CD4-positive, alpha-beta T cell (primary cell): ENCODE results near the gene SLC19A3. TPM values are rescaled to one million over a fixed set of nuclear protein-coding genes. Genes with fewer than 3 reads are reported as not detected.

Experiments used
- ATAC-seq: fragments of 200-7000 bp; cut with Tn5 transposase; one replicate; pipeline ENCODE4 v1.10.0; 2022; ENCODE audit warnings: mild to moderate bottlenecking; ENCODE audit not compliant: poor library complexity
- CTCF ChIA-PET: fragments of 350-600 bp; sonication (Branson Sonifier 250); formaldehyde crosslinking; loops from one replicate; lab custom pipeline; 2021; ENCODE audit warnings: antibody characterized with exemption, inconsistent platforms; lab: Charles Lee
- POLR2A ChIA-PET: fragments of 350-600 bp; sonication (Branson Sonifier 250); formaldehyde crosslinking; loops from one replicate; lab custom pipeline; 2021; ENCODE audit warnings: antibody characterized with exemption, inconsistent platforms; lab: Charles Lee
- DNase-seq, 14 experiments: peaks; one replicate each; pipeline ENCODE4 v3.0.0-alpha.2; 2013 to 2020; ENCODE audit warnings: mixed read lengths in 2 of 14
- H3K27ac ChIP-seq, 2 donors: one replicate each; pipeline versions ENCODE4 v1.5.1 to v1.7.0; 2013; ENCODE audit warnings: low read length in 2 of 2, low read depth in 1 of 2, mild to moderate bottlenecking in 1 of 2
- H3K27me3 ChIP-seq, 2 experiments: 1 replicate in 1 of 2; 2 replicates in 1 of 2; pipeline versions ENCODE4 v1.6.1 to v1.7.0; 2013; ENCODE audit warnings: low read length in 2 of 2, control low read depth in 1 of 2, mild to moderate bottlenecking in 1 of 2, moderate library complexity in 1 of 2; ENCODE audit not compliant: insufficient read depth in 2 of 2, control insufficient read depth in 1 of 2
- H3K36me3 ChIP-seq: one replicate; pipeline ENCODE4 v1.6.1; 2013; ENCODE audit warnings: low read length, control low read depth; ENCODE audit not compliant: insufficient read depth
- H3K4me1 ChIP-seq: one replicate; pipeline ENCODE4 v1.6.1; 2013; ENCODE audit warnings: low read length, control low read depth; ENCODE audit not compliant: insufficient read depth
- H3K4me3 ChIP-seq: one replicate; pipeline ENCODE4 v1.5.1; 2013; ENCODE audit warnings: mild to moderate bottlenecking, low read length, moderate library complexity
- H3K9me3 ChIP-seq, 2 experiments: 1 replicate in 1 of 2; 2 replicates in 1 of 2; pipeline versions ENCODE4 v1.6.1 to v1.7.0; 2013; ENCODE audit warnings: low read length in 2 of 2, mild to moderate bottlenecking in 2 of 2, control low read depth in 1 of 2, moderate library complexity in 1 of 2; ENCODE audit not compliant: control insufficient read depth in 1 of 2, insufficient read depth in 1 of 2
- H3K27ac Mint-ChIP-seq: one replicate; pipeline ENCODE4 v1.8.0; 2020; ENCODE audit warnings: mixed read lengths
- H3K27me3 Mint-ChIP-seq: one replicate; pipeline ENCODE4 v1.8.0; 2021; ENCODE audit warnings: mixed read lengths
- H3K36me3 Mint-ChIP-seq: one replicate; pipeline ENCODE4 v1.8.0; 2021; ENCODE audit warnings: low read depth, mixed read lengths
- H3K4me1 Mint-ChIP-seq: one replicate; pipeline ENCODE4 v1.8.0; 2021; ENCODE audit warnings: low read depth, mixed read lengths
- H3K4me3 Mint-ChIP-seq: one replicate; pipeline ENCODE4 v1.8.0; 2020; ENCODE audit warnings: mild to moderate bottlenecking, mixed read lengths
- H3K9me3 Mint-ChIP-seq: one replicate; pipeline ENCODE4 v1.8.0; 2020; ENCODE audit warnings: mixed read lengths
- intact Hi-C, 2 experiments: fragments of 100-400 bp; cut with DNase I in 1 of 2; cut with micrococcal nuclease in 1 of 2; formaldehyde crosslinking; loops; one replicate each; pipeline versions ENCODE4 v1.15.1 to v1.9.0; 2023 to 2025; cut with DNase I, micrococcal nuclease
- total RNA-seq, 174 experiments: library from RNA in 2 of 174; stranded (reverse) in 2 of 174; gene quantifications; one replicate each; pipeline ENCODE4 v1.2.3 and lab custom pipeline; 2021 to 2026
- TF ChIP-seq, protein P1 (sequence below): fragments of 200-600 bp; IDR thresholded peaks from one replicate; pipeline ENCODE4 v1.8.0; 2022; ENCODE audit warnings: antibody characterized with exemption, mild to moderate bottlenecking

The SLC19A3 gene
- total RNA-seq, 2 experiments from 2014 or later: not detected

- H3K36me3 Mint-ChIP-seq: no peaks in the 10 kb centered on the region
- Histone ChIP-seq H3K4me1 (peaks cover 6% of the 10 kb centered on the region), H3K27me3 (peaks cover 12 to 17% of the 10 kb centered on the region in 2 experiments), H3K27ac (no peak overlapping the region), H3K4me3 (no peak overlapping the region), H3K9me3 (no peaks in the 10 kb centered on the region), H3K36me3 (no peaks in the 10 kb centered on the region)
- peaks cover 39% of the 10 kb centered on the region for H3K27me3 Mint-ChIP-seq
- ChIA-PET CTCF (no interaction called here), POLR2A (no interaction called here)
- no peak overlapping the region for H3K27ac Mint-ChIP-seq
- H3K4me1 Mint-ChIP-seq: no peaks in the 10 kb centered on the region
- intact Hi-C loops: no loop called here
- no peak for DNase-seq
- no peak for ATAC-seq
- TF ChIP-seq, protein P1, sequence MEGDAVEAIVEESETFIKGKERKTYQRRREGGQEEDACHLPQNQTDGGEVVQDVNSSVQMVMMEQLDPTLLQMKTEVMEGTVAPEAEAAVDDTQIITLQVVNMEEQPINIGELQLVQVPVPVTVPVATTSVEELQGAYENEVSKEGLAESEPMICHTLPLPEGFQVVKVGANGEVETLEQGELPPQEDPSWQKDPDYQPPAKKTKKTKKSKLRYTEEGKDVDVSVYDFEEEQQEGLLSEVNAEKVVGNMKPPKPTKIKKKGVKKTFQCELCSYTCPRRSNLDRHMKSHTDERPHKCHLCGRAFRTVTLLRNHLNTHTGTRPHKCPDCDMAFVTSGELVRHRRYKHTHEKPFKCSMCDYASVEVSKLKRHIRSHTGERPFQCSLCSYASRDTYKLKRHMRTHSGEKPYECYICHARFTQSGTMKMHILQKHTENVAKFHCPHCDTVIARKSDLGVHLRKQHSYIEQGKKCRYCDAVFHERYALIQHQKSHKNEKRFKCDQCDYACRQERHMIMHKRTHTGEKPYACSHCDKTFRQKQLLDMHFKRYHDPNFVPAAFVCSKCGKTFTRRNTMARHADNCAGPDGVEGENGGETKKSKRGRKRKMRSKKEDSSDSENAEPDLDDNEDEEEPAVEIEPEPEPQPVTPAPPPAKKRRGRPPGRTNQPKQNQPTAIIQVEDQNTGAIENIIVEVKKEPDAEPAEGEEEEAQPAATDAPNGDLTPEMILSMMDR: no peak
- H3K4me3 Mint-ChIP-seq: no peak overlapping the region
- H3K9me3 Mint-ChIP-seq: no peaks in the 10 kb centered on the region
Measured at GRCh38 chr2:227713291-227713690, 4.5 kb downstream of the SLC19A3 start.

GRCh38 chr2:227710986-227711385 is 6.8 kb downstream of the SLC19A3 start:
- no peaks in the 10 kb centered on the region for H3K36me3 Mint-ChIP-seq

DNA sequence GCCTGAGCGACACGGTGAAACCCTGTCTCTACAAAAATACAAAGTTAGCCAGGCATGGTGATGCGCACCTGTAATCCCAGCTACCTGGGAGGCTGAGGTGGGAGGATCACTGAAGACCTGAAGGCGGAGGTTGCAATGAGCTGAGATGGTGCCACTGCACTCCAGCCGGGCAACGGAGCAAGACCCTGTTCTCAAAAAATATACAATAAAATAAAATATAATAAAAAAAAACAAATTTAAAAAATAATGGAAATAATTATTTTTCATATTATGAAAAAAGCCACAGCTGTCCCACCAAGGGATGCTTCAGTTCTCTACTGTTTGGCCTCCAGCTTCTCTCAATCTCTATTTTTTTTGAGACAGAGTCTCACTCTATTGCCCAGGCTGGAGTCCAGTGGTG is 10.4 kb downstream of the SLC19A3 start:
- TF ChIP-seq, protein P1: no peak
- Histone ChIP-seq H3K4me3 (no peak overlapping the region), H3K36me3 (no peaks in the 10 kb centered on the region), H3K4me1 (no peaks in the 10 kb centered on the region), H3K27ac (no peak overlapping the region), H3K9me3 (peaks cover 0 to 1% of the 10 kb centered on the region in 2 experiments), H3K27me3 (peaks cover 0 to 12% of the 10 kb centered on the region in 2 experiments)
- no peaks in the 10 kb centered on the region for H3K9me3 Mint-ChIP-seq
- no peak overlapping the region for H3K27ac Mint-ChIP-seq
- intact Hi-C loops: no loop called here
- DNase-seq (no peak), ATAC-seq (no peak)
- no peak overlapping the region for H3K4me3 Mint-ChIP-seq
- POLR2A ChIA-PET: no interaction called here
- no peaks in the 10 kb centered on the region for H3K36me3 Mint-ChIP-seq
- H3K27me3 Mint-ChIP-seq: peaks cover 45% of the 10 kb centered on the region
- CTCF ChIA-PET: no interaction called here
- no peaks in the 10 kb centered on the region for H3K4me1 Mint-ChIP-seq

More at GRCh38 chr2:227710986-227711385, 6.8 kb downstream of the SLC19A3 start:
- CTCF ChIA-PET: no interaction called here
- TF ChIP-seq, protein P1: no peak
- ATAC-seq: no peak
- Mint-ChIP-seq H3K4me3 (no peak overlapping the region), H3K4me1 (no peaks in the 10 kb centered on the region), H3K27ac (no peak overlapping the region), H3K9me3 (no peaks in the 10 kb centered on the region), H3K27me3 (peaks cover 27% of the 10 kb centered on the region)
- Histone ChIP-seq H3K36me3 (no peaks in the 10 kb centered on the region), H3K9me3 (no peaks in the 10 kb centered on the region), H3K4me1 (no peaks in the 10 kb centered on the region), H3K4me3 (no peak overlapping the region), H3K27me3 (peaks cover 0 to 5% of the 10 kb centered on the region in 2 experiments), H3K27ac (no peak overlapping the region)
- no peak for DNase-seq
- intact Hi-C loops: no loop called here
- POLR2A ChIA-PET: no interaction called here
